Measurements from ENCODE around the gene ATP9B. TPM values are rescaled to one million over a fixed set of nuclear protein-coding genes. Genes with fewer than 3 reads are reported as not detected.

ATP9B gene
- total and polyA plus RNA-seq, 7 donors, result 6.5 to 66.5 (median 28.1) TPM

DNA sequence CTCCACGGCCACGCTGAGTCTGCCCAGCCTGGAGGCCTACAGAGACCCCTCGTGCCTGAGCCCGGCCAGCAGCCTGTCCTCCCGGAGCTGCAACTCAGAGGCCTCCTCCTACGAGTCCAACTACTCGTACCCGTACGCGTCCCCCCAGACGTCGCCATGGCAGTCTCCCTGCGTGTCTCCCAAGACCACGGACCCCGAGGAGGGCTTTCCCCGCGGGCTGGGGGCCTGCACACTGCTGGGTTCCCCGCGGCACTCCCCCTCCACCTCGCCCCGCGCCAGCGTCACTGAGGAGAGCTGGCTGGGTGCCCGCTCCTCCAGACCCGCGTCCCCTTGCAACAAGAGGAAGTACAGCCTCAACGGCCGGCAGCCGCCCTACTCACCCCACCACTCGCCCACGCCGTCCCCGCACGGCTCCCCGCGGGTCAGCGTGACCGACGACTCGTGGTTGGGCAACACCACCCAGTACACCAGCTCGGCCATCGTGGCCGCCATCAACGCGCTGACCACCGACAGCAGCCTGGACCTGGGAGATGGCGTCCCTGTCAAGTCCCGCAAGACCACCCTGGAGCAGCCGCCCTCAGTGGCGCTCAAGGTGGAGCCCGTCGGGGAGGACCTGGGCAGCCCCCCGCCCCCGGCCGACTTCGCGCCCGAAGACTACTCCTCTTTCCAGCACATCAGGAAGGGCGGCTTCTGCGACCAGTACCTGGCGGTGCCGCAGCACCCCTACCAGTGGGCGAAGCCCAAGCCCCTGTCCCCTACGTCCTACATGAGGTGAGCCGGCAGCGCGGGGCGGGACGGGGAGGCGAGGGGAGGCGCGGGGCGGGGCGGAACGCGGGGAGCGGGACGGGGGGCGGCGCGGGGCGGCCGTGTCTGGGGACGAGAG lies 341.8 kb downstream of the ATP9B start:
- Histone ChIP-seq H3K27ac (no peak overlapping the region), H3K36me3 (peaks cover 7 to 35% (median 15%) of the 10 kb centered on the region in 4 donors), H3K4me3 (no peak overlapping the region), H3K9me3 (no peaks in the 10 kb centered on the region), H3K4me1 (peaks cover 0 to 4% (median under 1%) of the 10 kb centered on the region in 4 donors), H3K27me3 (no peaks in the 10 kb centered on the region)
- no peak for DNase-seq
- TF ChIP-seq, protein P1, sequence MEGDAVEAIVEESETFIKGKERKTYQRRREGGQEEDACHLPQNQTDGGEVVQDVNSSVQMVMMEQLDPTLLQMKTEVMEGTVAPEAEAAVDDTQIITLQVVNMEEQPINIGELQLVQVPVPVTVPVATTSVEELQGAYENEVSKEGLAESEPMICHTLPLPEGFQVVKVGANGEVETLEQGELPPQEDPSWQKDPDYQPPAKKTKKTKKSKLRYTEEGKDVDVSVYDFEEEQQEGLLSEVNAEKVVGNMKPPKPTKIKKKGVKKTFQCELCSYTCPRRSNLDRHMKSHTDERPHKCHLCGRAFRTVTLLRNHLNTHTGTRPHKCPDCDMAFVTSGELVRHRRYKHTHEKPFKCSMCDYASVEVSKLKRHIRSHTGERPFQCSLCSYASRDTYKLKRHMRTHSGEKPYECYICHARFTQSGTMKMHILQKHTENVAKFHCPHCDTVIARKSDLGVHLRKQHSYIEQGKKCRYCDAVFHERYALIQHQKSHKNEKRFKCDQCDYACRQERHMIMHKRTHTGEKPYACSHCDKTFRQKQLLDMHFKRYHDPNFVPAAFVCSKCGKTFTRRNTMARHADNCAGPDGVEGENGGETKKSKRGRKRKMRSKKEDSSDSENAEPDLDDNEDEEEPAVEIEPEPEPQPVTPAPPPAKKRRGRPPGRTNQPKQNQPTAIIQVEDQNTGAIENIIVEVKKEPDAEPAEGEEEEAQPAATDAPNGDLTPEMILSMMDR (IDR thresholded peaks at IDR 0.05), result no peak
- no peak for TF ChIP-seq POLR2AphosphoS5 (IDR thresholded peaks at IDR 0.05)
- no peak for TF ChIP-seq EP300 (IDR thresholded peaks at IDR 0.05)
- TF ChIP-seq POLR2A (IDR thresholded peaks at IDR 0.05), result no peak
- intact Hi-C loops (cut with DNase I), result no loop called here
- WGBS, 2 donors, result 97% methylated on average over 84 of the region's 84 CpGs

DNA sequence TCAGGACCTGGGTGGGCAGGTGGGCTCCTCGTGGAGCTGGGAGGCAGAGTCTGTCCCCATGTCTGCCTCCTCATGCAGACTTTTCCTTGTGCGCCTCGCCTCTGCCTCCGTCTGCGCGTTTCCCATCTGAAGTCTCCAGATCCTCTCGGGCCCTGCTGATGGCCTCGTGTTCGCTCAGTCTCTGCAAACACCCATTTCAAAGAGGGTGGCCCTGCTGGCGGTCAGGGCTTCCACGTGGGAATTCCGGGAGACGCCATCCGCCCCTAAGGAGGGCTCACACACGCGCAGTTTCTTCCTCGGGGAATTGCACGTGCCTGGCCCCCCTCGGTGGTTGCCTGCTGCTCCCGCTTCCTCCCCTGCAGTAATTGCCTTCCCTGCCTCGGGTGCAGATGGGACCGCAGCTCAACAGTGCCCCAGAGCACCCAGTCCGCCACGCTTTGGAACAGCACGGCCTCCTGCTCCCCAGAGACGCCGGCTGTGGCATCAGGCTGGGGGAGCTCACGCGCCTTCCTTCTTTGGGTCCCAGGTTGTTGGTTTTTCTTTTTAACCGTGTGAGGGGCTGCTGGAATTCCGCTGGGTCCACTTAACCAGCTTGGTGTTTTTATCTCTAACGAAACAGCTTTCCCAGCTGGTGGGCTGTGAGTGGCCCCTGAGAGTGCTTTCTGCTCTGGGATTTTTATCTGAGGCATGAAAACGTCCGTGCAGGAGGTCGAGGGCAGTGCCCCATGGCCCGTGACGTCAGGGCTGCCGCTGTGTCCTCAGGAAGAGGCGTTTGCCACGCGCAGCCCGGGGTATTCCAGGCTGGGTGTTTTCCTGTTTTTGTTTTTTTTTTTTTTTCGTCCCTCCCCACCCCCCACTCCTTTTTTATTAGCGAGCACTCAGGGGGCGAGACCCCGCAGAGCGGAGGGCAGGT lies 342.7 kb downstream of the ATP9B start:
- WGBS, 2 donors, result 82 to 85% methylated on average over 47 of the region's 47 CpGs
- no peak for DNase-seq
- TF ChIP-seq EP300 (IDR thresholded peaks at IDR 0.05) (no peak), POLR2AphosphoS5 (IDR thresholded peaks at IDR 0.05) (no peak), POLR2A (IDR thresholded peaks at IDR 0.05) (no peak)
- TF ChIP-seq, protein P1 (IDR thresholded peaks at IDR 0.05), result no peak

DNA sequence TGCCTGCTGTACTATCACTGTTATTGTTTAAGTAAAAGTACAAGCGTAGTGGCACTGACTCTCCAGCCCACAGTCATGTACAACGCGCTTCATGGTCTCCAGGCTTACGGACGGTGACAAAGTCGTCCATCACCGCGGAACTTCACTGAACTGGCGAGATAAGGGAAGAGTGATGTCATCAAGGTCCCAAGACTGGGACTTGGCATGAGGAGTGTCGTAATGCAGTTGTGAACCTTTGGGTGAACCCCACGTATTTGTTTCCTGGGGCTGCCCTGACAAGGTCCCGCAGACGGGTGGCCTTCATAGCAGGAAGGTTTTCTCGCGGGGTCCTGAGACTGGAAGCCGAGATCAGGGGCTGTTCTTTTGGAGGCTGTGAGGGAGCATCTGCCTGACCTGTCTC lies 343.8 kb downstream of the ATP9B start:
- TF ChIP-seq POLR2A (IDR thresholded peaks at IDR 0.05) (no peak), EP300 (IDR thresholded peaks at IDR 0.05) (no peak), POLR2AphosphoS5 (IDR thresholded peaks at IDR 0.05) (no peak)
- TF ChIP-seq, protein P1 (IDR thresholded peaks at IDR 0.05), result no peak
- 89 to 93% methylated on average over 16 of the region's 16 CpGs for WGBS, 2 donors
- no peaks in the 10 kb centered on the region for H3K27me3 ChIP-seq
- DNase-seq, result no peak
- peaks cover 7 to 35% (median 15%) of the 10 kb centered on the region in 4 donors for H3K36me3 ChIP-seq
- no peak overlapping the region for H3K27ac ChIP-seq
- peaks cover 0 to 6% (median 3%) of the 10 kb centered on the region in 4 donors for H3K4me1 ChIP-seq
- intact Hi-C loops (cut with DNase I), result no loop called here
- no peak overlapping the region for H3K4me3 ChIP-seq
- H3K9me3 ChIP-seq, result no peaks in the 10 kb centered on the region

More for the DNA sequence above, 342.7 kb downstream of the ATP9B start:
- no peaks in the 10 kb centered on the region for H3K9me3 ChIP-seq
- H3K36me3 ChIP-seq, result peaks cover 7 to 35% (median 15%) of the 10 kb centered on the region in 4 donors
- H3K27ac ChIP-seq, result no peak overlapping the region
- no peak overlapping the region for H3K4me3 ChIP-seq
- H3K4me1 ChIP-seq, result peaks cover 0 to 4% (median 1%) of the 10 kb centered on the region in 4 donors
- no peaks in the 10 kb centered on the region for H3K27me3 ChIP-seq
- intact Hi-C loops (cut with DNase I), result no loop called here

DNA sequence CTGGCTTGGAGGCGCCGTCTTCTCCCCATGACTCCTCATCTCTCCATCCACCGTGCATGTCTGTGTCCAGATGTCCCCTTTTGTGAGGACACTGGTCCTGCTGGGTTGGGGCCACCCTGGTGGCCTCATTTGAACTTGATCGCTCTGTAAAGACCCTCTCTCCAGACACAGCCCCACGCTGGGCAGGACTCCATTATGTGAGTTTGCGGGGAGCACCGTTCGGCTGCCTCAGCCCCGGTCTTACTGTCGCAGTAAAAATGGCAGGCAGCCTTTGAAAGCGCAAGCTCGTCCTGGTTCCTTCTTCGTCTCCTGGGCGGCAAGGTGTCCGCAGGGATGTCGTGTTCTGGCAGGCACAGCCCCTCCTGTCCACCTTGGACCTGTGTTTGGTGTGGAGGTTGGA lies 344.2 kb downstream of the ATP9B start:
- H3K4me1 ChIP-seq, result peaks cover 0 to 10% (median 6%) of the 10 kb centered on the region in 4 donors
- no peak for DNase-seq
- WGBS, 2 donors, result 92 to 94% methylated on average over 16 of the region's 16 CpGs
- H3K27ac ChIP-seq, result no peak overlapping the region
- no peaks in the 10 kb centered on the region for H3K27me3 ChIP-seq
- peaks cover 7 to 35% (median 15%) of the 10 kb centered on the region in 4 donors for H3K36me3 ChIP-seq
- no peak overlapping the region for H3K4me3 ChIP-seq
- no peaks in the 10 kb centered on the region for H3K9me3 ChIP-seq
- intact Hi-C loops (cut with DNase I), result no loop called here
- TF ChIP-seq, protein P1 (IDR thresholded peaks at IDR 0.05), result no peak
- TF ChIP-seq EP300 (IDR thresholded peaks at IDR 0.05), result no peak
- TF ChIP-seq POLR2A (IDR thresholded peaks at IDR 0.05), result no peak
- TF ChIP-seq POLR2AphosphoS5 (IDR thresholded peaks at IDR 0.05), result no peak

Measured in sigmoid colon (tissue), 7 donors.